ENCODE results near the gene RNF213.

DNA sequence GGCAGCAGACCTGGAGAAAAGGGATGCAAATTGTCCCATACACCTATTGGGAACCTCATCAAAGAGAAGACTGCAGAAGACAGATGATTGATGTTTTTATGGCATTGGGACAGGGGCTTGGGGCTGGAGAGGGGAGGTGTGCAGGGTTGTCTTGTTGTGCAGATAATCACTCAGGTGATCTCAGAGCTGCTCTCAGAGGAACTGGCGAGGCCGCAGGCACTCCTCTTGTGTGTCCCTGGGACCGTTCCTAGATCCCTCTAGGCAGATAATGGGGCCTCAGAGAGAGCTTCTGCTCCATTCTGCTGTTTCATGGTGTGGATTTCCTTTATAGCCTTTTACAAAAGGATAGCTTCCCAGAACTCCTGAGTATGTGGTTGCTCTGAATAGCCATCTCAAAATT lies 1.6 kb downstream of the RNF213 start:
- TF ChIP-seq POLR2AphosphoS5 (IDR thresholded peaks at IDR 0.05; ENCODE audit: low read depth, low read length) (no peak), REST (IDR thresholded peaks at IDR 0.05; ENCODE audit: insufficient read depth in 1 of 2, low read depth in 2 of 2, low read length in 2 of 2) (no peak), SIN3A (IDR thresholded peaks at IDR 0.05; ENCODE audit: borderline replicate concordance, insufficient read depth, low read length) (no peak)

Data from PFSK-1 (cell line).